Endothelial cell of umbilical vein (primary cell): ENCODE data around the gene PPP3CA.
A peak's percentile ranks its signal among the peaks of the same experiment; 100 is the strongest.

Experiments
- CTCF ChIP-seq, 2 donors: IDR thresholded peaks; 1 replicate in 1 of 2; 2 replicates in 1 of 2; pipeline ENCODE4 v1.5.1; 2011; ENCODE audit warnings: low read length in 2 of 2, mild to moderate bottlenecking in 2 of 2, moderate library complexity in 2 of 2, control low read depth in 1 of 2, inconsistent platforms in 1 of 2, low read depth in 1 of 2; ENCODE audit not compliant: insufficient read depth in 1 of 2; ENCODE audit errors: extremely low read depth in 1 of 2
- JUN ChIP-seq: IDR thresholded peaks from 2 replicates; pipeline ENCODE4 v1.6.1; 2011; ENCODE audit warnings: borderline replicate concordance, low read depth; ENCODE audit not compliant: insufficient read length, insufficient read depth
- POLR2A ChIP-seq: IDR thresholded peaks from 2 replicates; pipeline ENCODE4 v1.6.1; 2012; ENCODE audit warnings: low read depth, mild to moderate bottlenecking, control low read depth, low read length
- TF ChIP-seq, protein P1 (sequence below): IDR thresholded peaks from 2 replicates; pipeline ENCODE4 v1.6.1; 2011; ENCODE audit not compliant: insufficient read depth, insufficient read length

DNA sequence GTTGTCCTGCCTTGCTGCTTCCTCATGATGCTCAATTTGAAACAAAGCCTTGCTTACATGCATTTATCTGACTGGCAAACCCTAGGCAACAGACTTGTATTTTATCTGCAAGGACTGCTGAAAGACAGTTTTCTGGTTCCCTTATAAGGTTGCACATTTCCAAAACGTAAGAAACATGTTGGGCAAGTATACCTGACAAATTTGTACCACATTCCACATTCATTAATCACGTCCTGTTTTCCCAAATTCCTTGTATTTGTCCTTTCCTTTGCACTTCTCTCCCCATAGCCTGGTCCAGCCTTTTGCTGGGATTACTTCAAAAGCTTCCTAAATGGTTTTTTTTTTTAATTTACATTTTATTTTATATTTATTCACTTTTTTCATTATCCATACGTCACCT lies 310.1 kb downstream of the PPP3CA start:
- TF ChIP-seq CTCF (IDR thresholded peaks at IDR 0.05; ENCODE audit: extremely low read depth in 1 of 2, insufficient read depth in 1 of 2, low read depth in 1 of 2, low read length in 2 of 2), result no peak
- no peak for TF ChIP-seq POLR2A
- TF ChIP-seq, protein P1, sequence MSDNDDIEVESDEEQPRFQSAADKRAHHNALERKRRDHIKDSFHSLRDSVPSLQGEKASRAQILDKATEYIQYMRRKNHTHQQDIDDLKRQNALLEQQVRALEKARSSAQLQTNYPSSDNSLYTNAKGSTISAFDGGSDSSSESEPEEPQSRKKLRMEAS, result no peak
- peak; percentile 55 for TF ChIP-seq JUN
